Measurements from ENCODE around the gene IQSEC1.

The IQSEC1 gene

DNA sequence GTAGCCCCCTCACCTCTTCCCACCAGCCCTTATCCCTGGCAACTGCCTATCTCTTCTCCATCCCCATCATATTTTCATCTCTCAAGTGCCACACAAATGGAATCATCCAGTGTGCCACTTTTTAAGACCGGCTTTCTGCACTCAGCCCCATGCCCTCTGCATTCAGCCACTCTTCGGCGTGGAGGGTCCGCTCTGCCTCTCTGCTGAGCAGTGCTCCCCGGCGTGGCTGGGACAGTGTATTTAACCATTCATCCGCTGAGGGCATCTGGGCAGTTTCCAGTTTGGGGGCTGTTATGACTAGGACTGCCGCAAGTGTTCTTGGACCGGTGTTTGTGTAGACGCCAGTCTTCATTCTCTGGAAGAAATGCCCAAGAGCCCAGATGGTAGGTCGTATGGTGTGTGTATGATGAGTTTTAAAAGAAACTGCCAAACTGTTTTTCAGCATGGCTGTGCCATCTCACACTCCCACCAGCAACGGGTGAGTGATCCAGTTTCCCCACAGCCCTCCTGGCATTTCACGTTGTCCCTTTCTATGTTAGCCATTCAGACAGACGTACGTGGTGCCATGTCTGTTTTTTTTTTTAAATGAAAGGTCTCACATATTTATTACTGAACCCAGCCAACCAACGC is 20.9 kb downstream of the IQSEC1 start:
- TF ChIP-seq, protein P1, sequence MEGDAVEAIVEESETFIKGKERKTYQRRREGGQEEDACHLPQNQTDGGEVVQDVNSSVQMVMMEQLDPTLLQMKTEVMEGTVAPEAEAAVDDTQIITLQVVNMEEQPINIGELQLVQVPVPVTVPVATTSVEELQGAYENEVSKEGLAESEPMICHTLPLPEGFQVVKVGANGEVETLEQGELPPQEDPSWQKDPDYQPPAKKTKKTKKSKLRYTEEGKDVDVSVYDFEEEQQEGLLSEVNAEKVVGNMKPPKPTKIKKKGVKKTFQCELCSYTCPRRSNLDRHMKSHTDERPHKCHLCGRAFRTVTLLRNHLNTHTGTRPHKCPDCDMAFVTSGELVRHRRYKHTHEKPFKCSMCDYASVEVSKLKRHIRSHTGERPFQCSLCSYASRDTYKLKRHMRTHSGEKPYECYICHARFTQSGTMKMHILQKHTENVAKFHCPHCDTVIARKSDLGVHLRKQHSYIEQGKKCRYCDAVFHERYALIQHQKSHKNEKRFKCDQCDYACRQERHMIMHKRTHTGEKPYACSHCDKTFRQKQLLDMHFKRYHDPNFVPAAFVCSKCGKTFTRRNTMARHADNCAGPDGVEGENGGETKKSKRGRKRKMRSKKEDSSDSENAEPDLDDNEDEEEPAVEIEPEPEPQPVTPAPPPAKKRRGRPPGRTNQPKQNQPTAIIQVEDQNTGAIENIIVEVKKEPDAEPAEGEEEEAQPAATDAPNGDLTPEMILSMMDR (IDR thresholded peaks at IDR 0.05; ENCODE audit: extremely low read depth, missing control alignments) = no peak
- no peak for DNase-seq (ENCODE audit: low spot score)

DNA sequence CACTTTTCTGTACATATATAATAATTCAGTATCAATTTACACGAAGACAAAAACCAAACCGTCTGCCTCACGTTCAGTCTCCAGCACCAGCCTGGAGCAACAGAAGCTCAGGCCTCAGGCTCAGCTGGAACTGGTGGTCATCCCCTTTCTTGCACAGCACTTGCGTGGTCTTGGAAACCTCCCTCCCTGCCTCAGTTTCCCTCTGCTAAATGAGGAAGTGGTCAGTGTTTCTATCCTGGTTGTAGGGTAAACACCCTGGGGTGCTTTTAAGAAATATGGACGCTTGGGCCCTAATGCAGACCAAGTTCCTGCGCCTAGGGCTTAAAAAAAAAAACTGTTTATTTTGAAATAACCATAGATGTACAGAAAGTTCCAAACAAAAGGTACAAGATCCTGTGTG is 21.6 kb downstream of the IQSEC1 start:
- TF ChIP-seq, protein P1 (IDR thresholded peaks at IDR 0.05; ENCODE audit: extremely low read depth, missing control alignments) = no peak
- DNase-seq (ENCODE audit: low spot score) = no peak

DNA sequence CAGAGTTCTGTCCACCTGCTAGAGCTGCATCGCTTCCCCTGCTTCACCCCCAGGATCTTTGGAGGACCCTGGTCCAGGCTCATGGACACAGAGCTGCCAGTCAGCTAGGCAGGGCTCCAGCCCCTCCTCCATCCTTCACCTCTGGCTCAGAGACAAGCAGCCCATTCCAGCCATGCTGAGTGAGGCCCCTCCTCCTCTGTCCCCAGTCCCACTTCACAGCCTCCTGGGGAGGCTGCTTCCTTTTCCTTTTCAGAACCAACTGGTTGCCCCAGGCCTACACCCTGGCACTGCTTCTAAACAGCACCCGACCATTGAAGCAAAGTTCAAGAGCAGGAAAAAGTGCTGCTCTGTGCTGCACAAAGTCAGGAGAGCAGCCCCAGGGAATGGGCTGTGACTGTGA is 22.2 kb downstream of the IQSEC1 start:
- TF ChIP-seq, protein P1 (IDR thresholded peaks at IDR 0.05; ENCODE audit: extremely low read depth, missing control alignments) = no peak
- DNase-seq (ENCODE audit: low spot score) = no peak

DNA sequence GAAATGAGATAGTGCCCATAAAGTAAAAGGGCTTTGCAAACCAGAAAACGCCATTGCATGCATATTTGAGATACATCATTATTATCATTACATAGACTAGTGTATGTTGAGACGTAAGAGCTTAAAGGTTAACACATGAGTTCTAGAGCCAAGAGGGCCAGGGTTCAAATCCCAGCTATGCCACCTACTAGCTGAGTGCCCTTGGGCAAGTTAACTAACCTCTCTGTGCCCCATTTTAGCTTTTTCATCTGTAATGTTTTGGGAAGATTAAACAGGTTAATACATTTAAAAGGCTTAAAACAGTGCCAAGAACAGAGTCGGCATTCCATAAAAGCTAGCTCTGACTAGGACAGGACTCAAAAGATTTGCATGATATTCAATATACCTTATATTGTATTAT is 22.8 kb downstream of the IQSEC1 start:
- TF ChIP-seq, protein P1 (IDR thresholded peaks at IDR 0.05; ENCODE audit: extremely low read depth, missing control alignments) = no peak

DNA sequence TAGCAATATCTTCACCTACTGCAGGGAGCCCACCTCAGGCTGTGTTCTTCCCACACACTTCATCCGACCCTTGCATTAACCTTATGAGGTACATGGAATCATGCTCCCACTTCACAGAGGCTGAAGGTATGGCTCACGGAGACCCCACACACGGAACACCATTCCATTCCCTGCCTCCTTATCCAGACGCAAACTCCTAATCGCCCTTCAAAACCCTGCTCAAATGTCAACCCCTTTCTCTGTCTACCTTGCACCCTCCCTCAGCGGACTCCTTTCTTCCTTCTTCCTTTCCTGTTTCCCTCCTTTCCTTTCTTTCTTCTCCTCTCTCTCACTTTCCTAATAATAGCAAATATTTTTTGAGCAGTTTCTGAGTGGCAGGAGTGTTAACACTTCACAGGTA is 23.8 kb downstream of the IQSEC1 start:
- TF ChIP-seq, protein P1 (IDR thresholded peaks at IDR 0.05; ENCODE audit: extremely low read depth, missing control alignments) = no peak
- no peak for DNase-seq (ENCODE audit: low spot score)

More for the DNA sequence above, 22.8 kb downstream of the IQSEC1 start:
- DNase-seq (ENCODE audit: low spot score) = no peak

DNA sequence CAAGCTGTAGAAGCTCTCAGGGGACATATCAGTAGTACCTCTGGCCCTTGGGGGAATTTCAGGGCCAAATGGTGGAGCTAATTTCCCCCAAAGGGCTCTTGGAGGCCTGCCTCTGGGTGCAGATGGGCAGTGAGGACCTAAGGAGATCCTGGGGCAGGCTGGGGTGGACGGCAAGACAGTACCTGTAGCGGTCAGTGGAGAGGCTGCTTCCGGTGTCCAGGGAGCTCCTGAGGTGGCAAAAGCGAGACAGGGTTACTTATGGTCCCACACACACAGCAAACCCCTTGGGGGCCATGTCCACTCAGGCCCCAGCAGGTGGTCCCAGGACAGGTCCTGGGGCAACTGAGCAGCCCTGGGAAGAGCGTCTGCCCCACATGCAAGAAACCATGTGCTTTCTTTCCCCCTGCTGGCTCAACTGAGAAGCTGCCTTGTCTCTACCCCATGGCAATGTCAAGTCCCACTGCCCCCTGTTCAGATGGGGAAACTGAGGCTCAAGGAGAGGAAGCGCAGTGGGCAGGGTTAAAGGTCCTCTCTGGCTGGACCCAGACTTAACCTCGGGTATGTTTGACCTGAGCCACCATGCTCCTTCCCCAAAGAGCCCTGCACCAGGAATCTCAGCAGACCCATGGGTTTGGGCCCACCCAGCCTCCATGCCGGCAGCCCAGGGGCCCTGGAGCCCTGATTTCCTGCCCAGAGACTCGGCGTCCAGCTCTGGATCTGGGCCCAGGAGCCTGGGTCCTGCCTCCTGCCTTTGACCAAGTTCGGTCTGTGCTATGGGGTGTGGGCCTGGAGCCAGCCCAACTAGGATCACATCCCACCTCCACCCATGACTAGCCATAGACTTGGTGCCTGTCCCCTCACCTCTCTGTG is 25.7 kb downstream of the IQSEC1 start:
- peak; percentile 56 for DNase-seq (ENCODE audit: low spot score)
- TF ChIP-seq, protein P1 (IDR thresholded peaks at IDR 0.05; ENCODE audit: extremely low read depth, missing control alignments) = peak; percentile 18

DNA sequence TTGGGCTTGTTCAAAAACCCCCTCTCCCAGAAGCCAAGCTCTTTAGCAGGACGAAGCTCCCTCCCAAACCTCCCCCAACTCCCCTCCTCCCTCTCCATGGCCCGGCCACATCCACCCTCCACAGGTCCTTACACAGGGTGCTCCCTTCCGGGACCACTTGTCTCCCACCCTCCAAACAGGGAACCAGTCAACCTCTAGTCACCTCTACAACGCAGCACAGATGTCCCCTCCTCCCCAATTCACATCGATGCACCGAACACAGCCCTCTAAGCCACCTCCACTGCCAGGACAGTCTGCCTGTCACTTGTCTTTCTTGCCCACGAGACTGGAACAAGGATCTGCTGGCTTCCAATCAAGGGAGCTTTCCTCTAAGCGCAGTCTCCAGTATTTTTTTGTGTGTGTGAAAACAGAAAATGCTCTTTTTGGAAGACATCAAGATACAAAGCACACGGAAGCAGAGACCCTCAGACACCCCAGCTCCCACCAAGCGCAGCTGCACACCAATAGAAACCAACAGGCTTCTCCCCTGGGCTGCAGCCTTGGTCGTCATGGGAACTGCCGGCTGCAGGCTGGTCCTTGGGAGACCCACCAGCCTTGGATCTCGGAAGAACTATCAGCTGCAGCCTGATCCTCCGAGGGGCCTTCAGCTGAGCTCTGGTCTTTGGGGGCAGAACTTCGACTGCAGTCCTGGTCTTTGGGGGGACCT is 26.5 kb downstream of the IQSEC1 start:
- peak; percentile 46 for DNase-seq (ENCODE audit: low spot score)
- TF ChIP-seq, protein P1 (IDR thresholded peaks at IDR 0.05; ENCODE audit: extremely low read depth, missing control alignments) = no peak

Data from GM20000 (cell line).